Measurements from ENCODE around the gene SNX32. TPM values are rescaled to one million over a fixed set of nuclear protein-coding genes. Genes with fewer than 3 reads are reported as not detected.
A peak's percentile ranks its signal among the peaks of the same experiment; 100 is the strongest.

SNX32 gene
- total and polyA plus RNA-seq, 8 donors = 0.24 to 4.4 (median 2.7) TPM

GRCh38 chr11:65798882-65799281, 34.9 kb upstream of the SNX32 start:
- Histone ChIP-seq H3K27me3 (peaks cover 12 to 54% of the 10 kb centered on the region in 2 donors), H3K36me3 (no peaks in the 10 kb centered on the region), H3K9me3 (no peaks in the 10 kb centered on the region), H3K4me3 (no peak overlapping the region), H3K27ac (no peak overlapping the region), H3K4me1 (no peaks in the 10 kb centered on the region)
- TF ChIP-seq, protein P1, sequence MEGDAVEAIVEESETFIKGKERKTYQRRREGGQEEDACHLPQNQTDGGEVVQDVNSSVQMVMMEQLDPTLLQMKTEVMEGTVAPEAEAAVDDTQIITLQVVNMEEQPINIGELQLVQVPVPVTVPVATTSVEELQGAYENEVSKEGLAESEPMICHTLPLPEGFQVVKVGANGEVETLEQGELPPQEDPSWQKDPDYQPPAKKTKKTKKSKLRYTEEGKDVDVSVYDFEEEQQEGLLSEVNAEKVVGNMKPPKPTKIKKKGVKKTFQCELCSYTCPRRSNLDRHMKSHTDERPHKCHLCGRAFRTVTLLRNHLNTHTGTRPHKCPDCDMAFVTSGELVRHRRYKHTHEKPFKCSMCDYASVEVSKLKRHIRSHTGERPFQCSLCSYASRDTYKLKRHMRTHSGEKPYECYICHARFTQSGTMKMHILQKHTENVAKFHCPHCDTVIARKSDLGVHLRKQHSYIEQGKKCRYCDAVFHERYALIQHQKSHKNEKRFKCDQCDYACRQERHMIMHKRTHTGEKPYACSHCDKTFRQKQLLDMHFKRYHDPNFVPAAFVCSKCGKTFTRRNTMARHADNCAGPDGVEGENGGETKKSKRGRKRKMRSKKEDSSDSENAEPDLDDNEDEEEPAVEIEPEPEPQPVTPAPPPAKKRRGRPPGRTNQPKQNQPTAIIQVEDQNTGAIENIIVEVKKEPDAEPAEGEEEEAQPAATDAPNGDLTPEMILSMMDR (IDR thresholded peaks at IDR 0.05) = no peak
- DNase-seq = no peak
- ATAC-seq = no peak
- intact Hi-C loops (cut with DNase I) = no loop called here

- intact Hi-C loops (cut with DNase I) = no loop called here
- no peak for ATAC-seq
- TF ChIP-seq, protein P1 (IDR thresholded peaks at IDR 0.05) = no peak
- H3K9me3 ChIP-seq = no peaks in the 10 kb centered on the region
- H3K27me3 ChIP-seq = peaks cover 17 to 76% of the 10 kb centered on the region in 2 donors
- DNase-seq = no peak
- no peak overlapping the region for H3K27ac ChIP-seq
- no peaks in the 10 kb centered on the region for H3K4me1 ChIP-seq
- H3K4me3 ChIP-seq = no peak overlapping the region
- H3K36me3 ChIP-seq = no peaks in the 10 kb centered on the region
Observed at GRCh38 chr11:65801153-65801987, 32.4 kb upstream of the SNX32 start.

GRCh38 chr11:65802841-65803240, 30.9 kb upstream of the SNX32 start:
- Histone ChIP-seq H3K9me3 (no peaks in the 10 kb centered on the region), H3K4me1 (no peaks in the 10 kb centered on the region), H3K4me3 (no peak overlapping the region), H3K27ac (no peak overlapping the region), H3K27me3 (peaks cover 17 to 78% of the 10 kb centered on the region in 2 donors), H3K36me3 (no peaks in the 10 kb centered on the region)
- intact Hi-C loops (cut with DNase I) = no loop called here
- TF ChIP-seq, protein P1 (IDR thresholded peaks at IDR 0.05) = no peak
- peak in 1 of 4 donors; percentile 11 for DNase-seq
- ATAC-seq = no peak

- no peaks in the 10 kb centered on the region for H3K9me3 ChIP-seq
- no peak overlapping the region for H3K4me3 ChIP-seq
- TF ChIP-seq, protein P1 (IDR thresholded peaks at IDR 0.05) = no peak
- DNase-seq (peak in 1 of 4 donors; percentile 57), ATAC-seq (no peak)
- H3K4me1 ChIP-seq = no peaks in the 10 kb centered on the region
- H3K36me3 ChIP-seq = no peaks in the 10 kb centered on the region
- H3K27me3 ChIP-seq = peaks cover 17 to 82% of the 10 kb centered on the region in 2 donors
- intact Hi-C loops (cut with DNase I) = no loop called here
- no peak overlapping the region for H3K27ac ChIP-seq
Observed at GRCh38 chr11:65803797-65804492, 29.8 kb upstream of the SNX32 start.

DNA sequence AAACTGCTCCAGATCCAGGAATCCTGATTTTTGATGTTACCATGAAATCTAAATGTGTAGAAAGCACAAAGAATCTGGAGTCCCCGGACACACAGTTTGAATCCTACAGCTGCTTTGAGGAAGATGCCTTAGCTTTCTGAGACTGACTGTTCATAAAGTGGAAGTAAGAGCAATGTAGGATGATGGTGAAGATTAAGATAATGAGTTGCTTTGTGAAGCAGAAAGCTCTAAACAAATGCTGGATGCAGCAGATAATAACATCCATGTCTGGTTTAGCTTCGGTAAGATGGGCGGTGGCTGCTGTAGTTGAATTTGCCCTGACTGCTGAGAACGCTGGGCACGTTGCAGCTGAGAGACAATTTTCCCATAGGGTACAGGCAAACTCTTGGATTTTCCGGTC, 26.8 kb upstream of the SNX32 start:
- H3K27me3 ChIP-seq = peaks cover 17 to 57% of the 10 kb centered on the region in 2 donors
- ATAC-seq = no peak
- no peak overlapping the region for H3K4me3 ChIP-seq
- no peak for DNase-seq
- peaks cover 0 to 3% of the 10 kb centered on the region in 2 donors for H3K4me1 ChIP-seq
- TF ChIP-seq, protein P1 (IDR thresholded peaks at IDR 0.05) = no peak
- intact Hi-C loops (cut with DNase I) = no loop called here
- H3K27ac ChIP-seq = no peak overlapping the region
- H3K36me3 ChIP-seq = no peaks in the 10 kb centered on the region
- no peaks in the 10 kb centered on the region for H3K9me3 ChIP-seq

Data from left lung (tissue), 10 donors.